ENCODE data around the gene ARSH.

GRCh38 chrX:2967998-2968909 is 38.1 kb upstream of the ARSH start:
- TF ChIP-seq, protein P1, sequence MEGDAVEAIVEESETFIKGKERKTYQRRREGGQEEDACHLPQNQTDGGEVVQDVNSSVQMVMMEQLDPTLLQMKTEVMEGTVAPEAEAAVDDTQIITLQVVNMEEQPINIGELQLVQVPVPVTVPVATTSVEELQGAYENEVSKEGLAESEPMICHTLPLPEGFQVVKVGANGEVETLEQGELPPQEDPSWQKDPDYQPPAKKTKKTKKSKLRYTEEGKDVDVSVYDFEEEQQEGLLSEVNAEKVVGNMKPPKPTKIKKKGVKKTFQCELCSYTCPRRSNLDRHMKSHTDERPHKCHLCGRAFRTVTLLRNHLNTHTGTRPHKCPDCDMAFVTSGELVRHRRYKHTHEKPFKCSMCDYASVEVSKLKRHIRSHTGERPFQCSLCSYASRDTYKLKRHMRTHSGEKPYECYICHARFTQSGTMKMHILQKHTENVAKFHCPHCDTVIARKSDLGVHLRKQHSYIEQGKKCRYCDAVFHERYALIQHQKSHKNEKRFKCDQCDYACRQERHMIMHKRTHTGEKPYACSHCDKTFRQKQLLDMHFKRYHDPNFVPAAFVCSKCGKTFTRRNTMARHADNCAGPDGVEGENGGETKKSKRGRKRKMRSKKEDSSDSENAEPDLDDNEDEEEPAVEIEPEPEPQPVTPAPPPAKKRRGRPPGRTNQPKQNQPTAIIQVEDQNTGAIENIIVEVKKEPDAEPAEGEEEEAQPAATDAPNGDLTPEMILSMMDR (conservative IDR thresholded peaks at IDR 0.05 in 1 of 2, IDR thresholded peaks at IDR 0.05 in 1 of 2; ENCODE audit: extremely low read depth in 1 of 2, insufficient read depth in 1 of 2, low read depth in 1 of 2, low read length in 2 of 2): no peak
- no peak for TF ChIP-seq EZH2 (IDR thresholded peaks at IDR 0.05; ENCODE audit: borderline replicate concordance, low read length)

Measured in mammary epithelial cell (primary cell).